ENCODE measurements around the gene RHOH.

The RHOH gene

DNA sequence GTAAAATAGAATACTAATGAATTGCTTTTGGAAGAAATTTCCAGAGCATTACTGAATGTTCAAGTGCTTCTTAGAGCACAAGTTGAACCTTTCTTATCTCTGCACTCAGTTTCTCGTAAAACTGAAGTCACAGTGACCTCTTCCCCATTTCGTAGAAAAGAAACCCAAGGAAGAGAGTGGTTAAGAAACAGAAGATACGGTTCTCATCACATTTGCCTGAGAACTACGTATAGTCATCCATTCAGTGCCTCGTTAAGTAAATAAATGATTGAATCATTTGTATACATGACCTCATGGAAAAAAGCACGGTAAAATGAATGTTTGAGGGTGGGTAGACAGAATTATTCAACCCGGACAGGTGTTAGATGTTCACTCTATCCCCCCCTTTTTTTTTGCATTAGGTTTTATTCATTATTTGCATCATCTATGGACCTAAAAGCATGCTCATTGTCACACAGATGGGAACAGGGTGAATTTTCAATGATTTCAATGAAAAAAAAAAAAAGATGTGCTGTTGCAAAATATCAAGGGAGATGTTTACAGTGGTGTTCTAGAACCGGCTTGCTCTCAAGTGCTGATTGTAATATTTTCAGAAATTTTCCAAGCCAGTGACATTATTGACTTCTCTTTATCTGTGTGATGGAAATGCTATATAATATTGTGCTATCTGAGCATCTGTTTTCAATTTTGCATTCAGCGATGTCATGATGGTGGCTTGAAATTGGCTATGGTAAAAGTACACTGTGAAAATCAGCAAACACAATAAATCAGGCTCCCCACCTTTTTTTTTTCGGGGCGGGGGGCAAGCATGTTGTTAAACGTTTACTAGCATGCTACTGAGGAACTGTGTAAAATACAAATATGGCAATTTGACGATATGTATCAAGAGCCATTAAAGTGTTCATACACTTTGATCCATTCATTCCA lies 4.3 kb downstream of the RHOH start:
- in situ Hi-C loops (cut with MboI; ENCODE audit: low pct_unique_long_range_greater_than_20kb, low sequenced_read_pairs), result no loop called here
- peak; percentile 91 for DNase-seq

DNA sequence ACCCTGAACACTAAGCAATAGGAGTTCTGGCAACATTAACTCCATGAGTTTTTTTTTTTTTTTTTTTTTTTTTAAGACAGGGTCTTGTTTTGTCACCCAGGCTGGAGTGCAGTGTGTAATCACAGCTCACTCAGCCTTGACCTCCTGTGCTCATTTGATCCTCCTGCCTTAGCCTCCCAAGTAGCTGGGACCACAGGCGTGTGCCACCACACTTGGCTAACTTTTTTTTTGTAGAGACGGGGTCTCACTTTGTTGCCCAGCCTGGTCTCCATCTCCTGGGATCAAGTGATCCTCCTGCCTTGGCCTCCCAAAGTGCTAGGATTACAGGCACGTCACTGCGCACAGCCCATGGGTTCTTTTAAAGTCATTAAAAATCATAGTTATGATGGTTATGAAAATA lies 5.1 kb downstream of the RHOH start:
- no peak for DNase-seq
- in situ Hi-C loops (cut with MboI; ENCODE audit: low pct_unique_long_range_greater_than_20kb, low sequenced_read_pairs), result no loop called here

DNA sequence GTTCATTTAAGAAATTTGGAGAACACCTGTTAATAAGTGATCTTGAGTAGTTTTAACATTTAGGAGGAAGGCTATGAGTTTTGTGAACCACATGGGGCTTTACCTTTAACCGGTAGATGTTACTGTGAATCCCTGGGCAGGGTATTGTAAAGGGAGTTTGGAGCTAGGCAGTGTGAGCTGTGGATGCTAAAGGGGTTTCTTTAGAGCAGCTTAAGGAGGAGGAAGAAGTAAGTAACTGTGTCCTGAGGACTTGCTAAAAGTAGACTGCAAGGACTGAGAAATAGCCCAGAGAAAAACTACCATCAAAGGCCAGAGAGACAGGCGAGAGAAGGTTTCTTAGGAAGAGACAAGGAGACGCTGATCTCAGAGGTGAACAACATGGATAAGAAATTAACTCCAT lies 5.6 kb downstream of the RHOH start:
- in situ Hi-C loops (cut with MboI; ENCODE audit: low pct_unique_long_range_greater_than_20kb, low sequenced_read_pairs), result no loop called here

DNA sequence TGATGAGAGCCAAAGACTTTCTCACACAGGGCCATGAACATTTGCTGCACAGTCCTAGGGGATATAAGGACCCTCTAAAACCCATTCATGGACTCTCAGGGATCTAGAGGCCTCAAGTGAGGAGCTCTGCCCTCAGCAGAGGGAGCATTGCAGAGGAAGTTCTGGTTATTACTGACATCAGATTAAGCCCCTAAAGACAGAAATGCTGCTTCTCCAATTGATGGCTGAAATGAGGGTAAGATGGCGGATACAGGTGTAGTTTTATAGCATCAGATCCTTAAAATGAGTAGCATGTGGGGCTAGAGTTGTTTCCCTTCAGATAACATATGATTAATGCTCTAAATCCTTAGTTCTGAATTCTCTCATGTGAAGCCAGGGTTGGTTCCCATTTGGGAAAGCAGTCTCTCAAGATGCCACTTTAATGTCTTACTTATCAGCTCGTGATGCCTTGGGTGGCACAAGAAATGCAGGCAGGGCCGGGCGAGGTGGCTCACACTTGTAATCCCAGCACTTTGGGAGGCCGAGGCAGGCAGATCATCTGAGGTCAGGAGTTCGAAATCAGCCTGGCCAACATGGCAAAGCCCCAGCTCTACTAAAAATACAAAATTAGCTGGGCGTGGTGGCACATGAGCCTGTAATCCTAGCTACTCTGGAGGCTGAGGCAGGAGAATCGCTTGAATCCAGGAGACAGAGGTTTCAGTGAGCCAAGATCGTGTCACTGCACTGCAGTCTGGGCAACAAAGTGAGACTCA lies 7.9 kb downstream of the RHOH start:
- in situ Hi-C loops (cut with MboI; ENCODE audit: low pct_unique_long_range_greater_than_20kb, low sequenced_read_pairs), result no loop called here
- peak; percentile 19 for DNase-seq

More for the DNA sequence above, 5.6 kb downstream of the RHOH start:
- DNase-seq, result no peak

DNA sequence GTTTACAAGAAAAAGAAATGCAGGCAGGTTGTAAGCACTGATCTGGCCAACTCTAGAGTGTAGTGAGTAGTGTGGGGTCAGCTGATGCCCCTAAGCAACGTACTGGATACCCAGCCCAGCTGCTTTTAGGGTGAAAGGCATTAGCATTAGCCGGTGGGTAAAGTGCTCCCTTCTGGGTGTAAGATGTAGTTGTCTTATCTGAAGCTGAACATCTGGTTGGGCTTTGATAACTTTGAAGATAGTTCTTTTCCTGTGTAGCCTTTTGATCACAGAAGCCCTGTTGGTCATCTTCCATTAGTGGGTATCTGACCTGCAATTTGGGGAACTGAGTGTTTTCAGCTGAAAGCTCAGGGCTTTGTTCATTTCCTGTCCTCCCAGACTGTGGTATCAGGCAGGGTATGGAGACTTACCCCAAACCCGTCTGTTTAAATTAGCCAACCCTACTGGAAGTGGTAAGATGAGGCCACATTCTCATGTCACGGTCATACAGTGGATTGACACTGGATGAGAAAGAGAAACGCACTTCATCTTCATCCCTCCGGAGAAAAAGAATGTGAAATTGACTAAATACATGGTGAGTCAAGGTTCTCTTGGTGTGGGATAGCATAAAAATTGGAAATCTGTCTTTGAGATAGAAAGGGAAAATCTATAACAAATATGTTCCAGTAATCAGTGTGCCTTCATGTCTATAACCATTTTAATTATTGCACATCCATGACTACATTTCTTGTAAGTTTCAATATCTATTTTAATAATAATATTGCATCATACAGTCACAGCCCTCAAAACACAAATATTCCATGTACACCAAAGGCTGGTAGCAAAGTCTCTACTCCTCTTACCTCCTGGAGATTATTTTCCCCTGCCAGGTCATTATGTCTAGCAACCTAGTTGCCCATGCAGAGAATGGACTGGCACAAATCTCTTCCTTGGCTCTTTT lies 8.7 kb downstream of the RHOH start:
- DNase-seq, result peak; percentile 96
- in situ Hi-C loops (cut with MboI; ENCODE audit: low pct_unique_long_range_greater_than_20kb, low sequenced_read_pairs), result no loop called here

DNA sequence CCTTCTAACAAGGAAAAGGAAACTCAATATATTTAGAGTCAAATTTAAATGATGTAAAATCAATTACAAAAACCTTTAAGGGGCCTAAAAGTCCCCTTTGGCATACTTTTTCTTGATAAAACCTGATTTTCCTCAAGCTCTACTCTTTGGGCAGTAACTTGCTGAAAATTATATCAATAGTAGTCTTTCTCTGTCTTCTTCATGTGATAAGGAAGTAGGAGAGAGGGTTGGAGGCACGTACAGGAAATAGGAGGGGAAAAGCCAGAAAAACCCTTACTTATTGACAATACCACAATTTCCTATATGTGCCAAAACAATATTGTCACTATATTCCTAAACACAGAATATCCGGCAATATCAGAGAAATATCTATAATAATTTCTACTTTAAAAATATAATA lies 9.6 kb downstream of the RHOH start:
- peak; percentile 54 for DNase-seq
- in situ Hi-C loops (cut with MboI; ENCODE audit: low pct_unique_long_range_greater_than_20kb, low sequenced_read_pairs), result no loop called here

DNA sequence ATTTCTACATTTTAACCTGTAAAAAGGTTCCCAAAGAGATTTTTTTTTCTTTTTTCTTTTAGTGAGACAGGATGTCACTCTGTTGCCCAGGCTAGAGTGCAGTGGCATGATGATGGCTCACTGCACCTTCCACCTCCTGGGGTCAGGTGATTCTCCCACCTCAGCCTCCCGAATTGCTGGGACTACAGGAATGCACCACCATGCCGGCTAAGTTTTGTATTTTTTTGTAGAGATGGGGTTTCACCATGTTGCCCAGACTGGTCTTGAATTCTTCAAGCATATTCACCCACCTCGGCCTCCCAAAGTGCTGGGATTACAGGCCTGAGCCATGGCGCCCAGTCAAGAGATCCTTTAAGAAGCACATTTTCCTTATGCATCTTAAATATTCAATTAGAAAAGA lies 12.6 kb downstream of the RHOH start:
- in situ Hi-C loops (cut with MboI; ENCODE audit: low pct_unique_long_range_greater_than_20kb, low sequenced_read_pairs), result no loop called here
- DNase-seq, result no peak

DNA sequence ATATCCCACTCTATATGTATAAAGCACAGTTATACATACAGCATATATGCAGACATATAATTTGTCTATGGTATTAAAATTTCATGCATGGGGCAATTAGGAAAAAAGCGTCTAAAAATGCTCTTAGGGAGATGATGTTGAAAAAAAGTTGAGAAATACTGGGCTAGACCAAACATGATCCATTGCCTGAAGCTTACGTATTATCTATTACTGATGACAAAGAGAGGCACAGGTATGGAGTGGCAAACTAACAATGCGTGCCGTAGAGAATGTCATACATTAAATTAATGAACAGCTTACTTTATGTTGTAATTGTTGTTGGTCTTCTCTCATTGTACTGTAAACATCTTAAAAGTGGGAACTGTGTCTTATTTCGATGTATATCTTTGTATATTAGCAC lies 13.9 kb downstream of the RHOH start:
- in situ Hi-C loops (cut with MboI; ENCODE audit: low pct_unique_long_range_greater_than_20kb, low sequenced_read_pairs), result no loop called here
- no peak for DNase-seq

DNA sequence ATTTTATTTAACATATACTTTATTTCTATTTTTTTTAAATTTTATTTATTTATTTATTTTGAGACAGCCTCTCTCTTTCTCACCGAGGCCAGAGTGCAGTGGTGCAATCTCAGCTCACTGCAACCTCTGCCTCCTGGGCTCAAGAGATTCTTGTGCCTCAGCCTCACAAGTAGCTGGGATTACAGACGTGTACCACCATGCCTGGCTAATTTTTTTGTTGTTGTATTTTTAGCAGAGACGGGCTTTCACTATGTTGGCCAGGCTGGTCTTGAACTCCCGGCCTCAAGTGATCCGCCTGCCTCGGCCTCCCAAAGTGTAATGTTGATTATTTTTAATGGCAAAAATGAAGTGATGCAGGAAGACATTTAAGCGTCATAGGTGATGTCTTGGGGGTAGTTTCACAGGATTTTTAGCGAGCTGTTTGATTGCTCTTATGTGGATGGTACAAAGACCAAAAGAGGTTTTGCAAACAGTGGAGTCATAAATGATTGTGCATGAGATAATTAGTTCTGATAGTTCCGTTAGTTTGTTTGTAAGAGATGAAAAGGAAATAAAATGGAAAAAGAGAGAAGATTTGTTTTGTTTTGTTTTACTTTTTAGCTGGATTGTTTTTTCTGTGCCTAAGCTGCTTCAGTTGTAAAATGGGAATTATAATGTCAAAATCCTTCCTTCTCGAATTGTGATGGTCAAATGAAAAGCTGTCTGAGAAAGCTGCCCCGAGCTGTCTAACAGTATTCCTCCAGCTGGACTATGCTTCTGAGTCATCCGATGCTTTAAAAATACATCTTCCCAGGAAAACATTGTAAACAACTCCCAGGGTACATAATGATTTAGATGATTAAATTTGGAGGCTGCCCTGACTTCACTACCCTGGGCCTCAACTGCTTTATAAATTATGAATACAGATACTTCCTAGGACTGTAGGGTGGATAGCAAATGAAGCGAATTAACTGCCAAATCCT lies 14.7 kb downstream of the RHOH start:
- no peak for DNase-seq
- in situ Hi-C loops (cut with MboI; ENCODE audit: low pct_unique_long_range_greater_than_20kb, low sequenced_read_pairs), result no loop called here

DNA sequence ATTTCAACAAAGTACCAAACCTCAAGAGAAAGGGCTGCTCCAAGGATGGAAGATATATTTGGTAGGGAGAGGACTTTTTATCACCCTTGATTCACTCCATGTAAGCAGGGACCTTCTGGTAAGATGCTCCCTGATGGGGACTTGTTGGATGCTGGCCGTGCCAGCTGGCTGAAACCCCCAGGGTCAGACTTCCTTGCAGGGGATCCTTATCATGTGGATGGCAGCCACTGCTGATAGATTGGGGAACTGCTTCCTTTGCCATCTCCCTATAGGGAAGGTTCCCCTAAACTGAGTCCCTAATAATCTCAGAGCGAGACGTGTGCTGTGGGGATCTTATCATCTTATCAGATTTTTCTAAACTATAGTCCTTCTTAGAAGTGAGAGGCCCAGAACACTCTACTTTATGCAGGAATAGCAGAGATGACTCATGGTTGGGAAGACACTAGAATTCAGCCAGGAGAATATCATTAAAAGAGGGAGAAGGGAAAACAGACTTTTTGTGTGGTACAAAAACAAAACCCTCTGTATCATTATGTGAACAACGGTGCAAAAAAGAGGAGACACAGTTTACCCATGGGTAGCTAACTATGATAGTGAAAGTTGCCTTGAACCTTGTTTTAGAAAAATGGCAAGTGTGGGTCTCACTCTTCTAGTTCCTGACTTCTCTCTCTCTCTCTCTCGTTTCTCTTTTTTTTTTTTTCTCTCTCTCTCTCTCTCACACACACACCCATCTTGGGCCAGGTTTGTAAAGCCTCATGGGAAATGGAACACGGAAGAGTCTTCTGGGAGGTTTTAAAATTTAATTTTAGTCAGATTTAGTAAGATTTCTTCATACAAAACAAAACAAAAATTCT lies 16.1 kb downstream of the RHOH start:
- no peak for DNase-seq
- in situ Hi-C loops (cut with MboI; ENCODE audit: low pct_unique_long_range_greater_than_20kb, low sequenced_read_pairs), result no loop called here

DNA sequence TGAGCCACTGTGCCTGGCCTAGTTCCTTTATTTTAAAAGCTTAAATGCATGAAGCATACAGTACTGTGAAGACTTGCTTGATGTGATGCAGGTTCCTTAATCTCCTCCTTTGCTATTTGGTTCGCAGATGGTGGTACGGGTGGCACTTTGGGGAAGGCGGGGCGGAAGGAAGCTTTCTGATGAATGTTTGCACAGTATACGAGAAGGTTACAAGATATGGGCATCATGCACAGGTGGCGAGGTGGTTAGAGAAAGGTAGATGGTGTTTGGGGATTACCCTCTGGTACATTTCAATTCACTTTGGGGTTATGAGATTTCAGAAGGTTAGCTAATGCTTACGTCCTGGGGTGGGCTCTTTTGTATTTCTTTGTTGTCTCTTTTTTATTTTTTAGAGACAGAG lies 17.2 kb downstream of the RHOH start:
- in situ Hi-C loops (cut with MboI; ENCODE audit: low pct_unique_long_range_greater_than_20kb, low sequenced_read_pairs), result no loop called here
- no peak for DNase-seq

DNA sequence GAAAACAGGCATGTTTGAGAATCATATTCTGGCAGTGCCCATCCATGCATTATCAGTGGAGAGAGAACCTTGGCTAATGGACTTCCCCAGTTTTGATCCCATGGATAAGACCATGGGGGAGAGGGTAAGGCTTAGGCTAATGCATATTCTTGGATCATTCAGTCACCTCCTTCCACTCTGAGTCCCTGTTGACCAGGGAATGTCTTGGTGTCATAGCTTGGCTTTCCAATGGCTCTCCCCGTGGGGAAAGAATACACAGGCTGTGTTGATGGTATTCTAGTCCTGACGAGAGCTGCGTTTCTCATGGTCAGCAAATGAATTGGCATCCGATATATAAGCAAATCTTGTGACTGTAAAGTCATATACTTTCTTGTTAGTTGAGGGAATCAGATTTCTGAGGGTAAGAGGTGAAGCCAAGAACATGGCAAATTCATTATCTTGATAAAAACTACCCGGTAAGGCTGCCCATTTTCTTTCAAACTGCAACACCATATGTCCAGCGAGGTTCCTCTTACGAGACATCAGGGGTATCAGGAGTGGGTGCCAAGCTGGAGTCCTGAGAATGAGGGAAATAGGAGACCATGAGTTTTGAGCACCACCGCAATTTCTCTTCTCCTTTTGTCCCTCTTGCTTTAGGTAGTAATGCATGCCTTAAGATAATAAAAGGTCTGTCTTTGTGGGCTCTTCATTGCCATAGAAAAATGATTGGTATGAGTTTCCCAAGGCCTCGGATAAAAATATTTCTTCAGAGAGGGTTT lies 18.0 kb downstream of the RHOH start:
- in situ Hi-C loops (cut with MboI; ENCODE audit: low pct_unique_long_range_greater_than_20kb, low sequenced_read_pairs), result no loop called here
- DNase-seq, result no peak

DNA sequence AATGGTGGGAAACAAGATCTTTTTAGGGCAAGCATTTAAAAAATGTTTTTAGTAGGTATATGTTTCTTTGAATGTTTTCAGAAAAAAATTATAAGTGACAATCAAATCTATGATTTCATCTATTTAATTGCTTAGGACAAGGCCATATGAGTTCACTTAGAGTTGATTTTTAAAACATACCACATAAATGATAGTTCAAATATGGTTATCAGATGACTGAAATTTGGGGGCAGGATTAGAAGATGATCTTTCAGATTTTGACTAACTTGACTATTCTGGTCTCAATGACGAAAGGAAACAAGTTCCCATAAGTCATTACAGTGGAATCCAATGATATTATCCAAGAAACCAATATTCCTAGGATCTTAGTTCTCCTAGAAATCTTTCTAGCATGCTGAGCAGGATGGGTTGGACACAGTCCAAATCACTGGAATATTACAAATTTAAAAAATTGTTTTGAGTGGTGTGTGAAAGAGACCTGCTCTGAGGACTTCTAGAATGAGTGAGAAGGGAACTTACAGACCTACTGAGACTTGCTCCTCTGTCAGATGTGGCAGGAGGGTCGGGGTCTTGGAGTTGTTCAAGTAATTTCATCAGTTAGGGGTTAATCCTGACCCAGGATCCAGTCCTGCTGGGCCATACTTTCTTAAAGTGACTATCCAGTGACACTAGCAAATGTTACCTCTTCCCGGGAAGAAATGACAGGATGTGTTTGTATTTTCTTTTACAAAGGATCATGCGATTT lies 20.0 kb downstream of the RHOH start:
- in situ Hi-C loops (cut with MboI; ENCODE audit: low pct_unique_long_range_greater_than_20kb, low sequenced_read_pairs), result no loop called here
- DNase-seq, result no peak

DNA sequence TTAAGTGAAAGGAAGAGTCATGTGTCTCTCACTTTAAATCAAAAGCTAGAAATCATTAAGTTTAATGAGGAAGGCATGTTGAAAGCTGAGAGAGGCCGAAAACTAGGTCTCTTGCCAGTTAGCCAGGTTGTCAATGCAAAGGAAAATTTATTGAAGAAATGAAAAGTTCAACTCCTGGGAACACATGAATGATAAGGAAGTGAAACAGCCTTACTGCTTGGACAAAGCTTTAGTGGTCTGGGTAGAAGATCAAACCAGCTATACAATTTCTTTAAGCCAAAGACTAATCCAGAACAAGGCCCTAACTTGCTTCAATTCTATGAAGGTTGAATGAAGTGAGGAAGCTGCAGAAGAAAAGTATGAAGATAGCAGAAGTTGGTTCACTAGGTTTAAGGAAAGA lies 24.9 kb downstream of the RHOH start:
- no peak for DNase-seq
- in situ Hi-C loops (cut with MboI; ENCODE audit: low pct_unique_long_range_greater_than_20kb, low sequenced_read_pairs), result no loop called here

DNA sequence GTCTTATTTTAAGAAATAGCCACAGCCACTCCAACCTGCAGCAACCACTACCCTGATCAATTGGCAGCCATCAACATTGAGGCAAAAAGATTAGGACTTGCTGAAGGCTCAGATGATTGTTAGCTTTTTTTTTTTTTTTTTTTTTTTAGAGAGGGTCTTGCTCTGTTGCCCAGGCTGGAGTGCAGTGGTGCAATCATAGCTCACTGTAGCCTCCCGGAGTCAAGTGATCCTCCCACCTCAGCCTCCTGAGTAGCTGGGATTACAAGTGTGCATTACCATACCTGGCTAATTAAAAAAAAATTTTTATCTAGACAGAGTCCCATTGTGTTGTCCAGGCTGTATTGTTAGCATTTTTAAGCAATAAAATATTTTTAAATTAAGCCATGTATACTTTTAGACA lies 26.5 kb downstream of the RHOH start:
- in situ Hi-C loops (cut with MboI; ENCODE audit: low pct_unique_long_range_greater_than_20kb, low sequenced_read_pairs), result no loop called here
- DNase-seq, result no peak

DNA sequence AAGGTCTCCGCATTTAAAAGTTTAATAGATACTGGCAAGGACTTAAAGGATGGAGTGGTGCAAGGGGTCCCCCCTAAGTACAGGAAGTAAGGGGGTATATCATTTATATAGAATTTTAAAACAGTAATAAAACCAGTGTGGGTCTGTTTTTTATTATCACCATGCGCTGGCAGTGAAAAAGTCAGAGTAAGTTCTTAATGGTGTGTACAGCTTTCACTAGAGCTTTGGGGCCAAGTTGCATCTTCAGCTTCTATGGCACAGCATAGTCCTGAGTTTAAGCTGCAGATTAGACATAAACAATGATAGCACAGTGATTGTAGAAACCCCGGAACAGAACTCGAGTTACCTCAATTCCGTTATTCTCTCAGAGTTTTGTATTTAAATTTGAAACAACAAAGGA lies 27.6 kb downstream of the RHOH start:
- DNase-seq, result no peak
- in situ Hi-C loops (cut with MboI; ENCODE audit: low pct_unique_long_range_greater_than_20kb, low sequenced_read_pairs), result no loop called here

Data from KBM-7 (cell line).